Nephron progenitor cell (in vitro differentiated cells): ENCODE data around the gene SEH1L.

ENCODE experiments used
- DNase-seq: peaks from one replicate; pipeline ENCODE4 v3.0.0; 2021
- H3K27ac Mint-ChIP-seq: 2 replicates; pipeline ENCODE4 v1.8.0; 2021; ENCODE audit warnings: mild to moderate bottlenecking, moderate library complexity, mixed read lengths
- H3K27me3 Mint-ChIP-seq: 2 replicates; pipeline ENCODE4 v1.8.0; 2021; ENCODE audit warnings: mild to moderate bottlenecking, low read depth, mixed read lengths; ENCODE audit not compliant: poor library complexity
- H3K36me3 Mint-ChIP-seq: 2 replicates; pipeline ENCODE4 v1.8.0; 2021; ENCODE audit warnings: low read depth, mixed read lengths
- H3K4me1 Mint-ChIP-seq: 2 replicates; pipeline ENCODE4 v1.8.0; 2021; ENCODE audit warnings: mixed read lengths
- H3K4me3 Mint-ChIP-seq: 2 replicates; pipeline ENCODE4 v1.8.0; 2021; ENCODE audit warnings: mild to moderate bottlenecking, moderate library complexity, mixed read lengths
- H3K9me3 Mint-ChIP-seq: 2 replicates; pipeline ENCODE4 v1.8.0; 2021; ENCODE audit warnings: mild to moderate bottlenecking, moderate library complexity, mixed read lengths
- CTCF ChIP-seq: fragments of 200-600 bp; sonication (generic); IDR thresholded peaks from 2 replicates; pipeline ENCODE4 v1.5.0; 2021; ENCODE audit warnings: antibody characterized with exemption

SEH1L gene

GRCh38 chr18:12989397-12990122 is 41.7 kb downstream of the SEH1L start:
- no peak for DNase-seq
- peaks cover 18% of the 10 kb centered on the region for H3K36me3 Mint-ChIP-seq
- H3K27me3 Mint-ChIP-seq, result no peaks in the 10 kb centered on the region
- TF ChIP-seq CTCF, result no peak
- no peaks in the 10 kb centered on the region for H3K9me3 Mint-ChIP-seq
- peak overlapping the region; percentile 96 for H3K27ac Mint-ChIP-seq
- peaks cover 38% of the 10 kb centered on the region for H3K4me1 Mint-ChIP-seq
- peak overlapping the region; percentile 99 for H3K4me3 Mint-ChIP-seq

GRCh38 chr18:12990123-12990475 is 42.3 kb downstream of the SEH1L start:
- no peaks in the 10 kb centered on the region for H3K27me3 Mint-ChIP-seq
- DNase-seq, result no peak
- H3K4me3 Mint-ChIP-seq, result peak overlapping the region; percentile 99
- TF ChIP-seq CTCF, result no peak
- H3K27ac Mint-ChIP-seq, result peak overlapping the region; percentile 96
- peaks cover 38% of the 10 kb centered on the region for H3K4me1 Mint-ChIP-seq
- H3K36me3 Mint-ChIP-seq, result peaks cover 16% of the 10 kb centered on the region
- no peaks in the 10 kb centered on the region for H3K9me3 Mint-ChIP-seq

- DNase-seq, result no peak
- peak overlapping the region; percentile 96 for H3K27ac Mint-ChIP-seq
- no peaks in the 10 kb centered on the region for H3K9me3 Mint-ChIP-seq
- H3K4me1 Mint-ChIP-seq, result peaks cover 38% of the 10 kb centered on the region
- peaks cover 13% of the 10 kb centered on the region for H3K36me3 Mint-ChIP-seq
- H3K27me3 Mint-ChIP-seq, result no peaks in the 10 kb centered on the region
- no peak for TF ChIP-seq CTCF
- peak overlapping the region; percentile 99 for H3K4me3 Mint-ChIP-seq
Measured at GRCh38 chr18:12990641-12990966, 42.8 kb downstream of the SEH1L start.

GRCh38 chr18:12990967-12991820 is 43.4 kb downstream of the SEH1L start, which contains the start of gene CEP192:
Gene CEP192 (plus strand): TSS chr18:12991362. CDS start chr18:12999425, 8,063 bp downstream.
- Mint-ChIP-seq H3K4me3 (peak within 1 kb of the TSS; percentile 99), H3K36me3 (peaks cover 13% of the 10 kb centered on the region), H3K4me1 (peaks cover 38% of the 10 kb centered on the region), H3K27me3 (no peaks in the 10 kb centered on the region), H3K9me3 (no peaks in the 10 kb centered on the region), H3K27ac (peak within 1 kb of the TSS; percentile 99)
- DNase-seq, result peak; percentile 96
- TF ChIP-seq CTCF, result no peak

GRCh38 chr18:12991821-12992179 is 44.0 kb downstream of the SEH1L start:
- no peak for DNase-seq
- H3K27me3 Mint-ChIP-seq, result no peaks in the 10 kb centered on the region
- peak overlapping the region; percentile 99 for H3K4me3 Mint-ChIP-seq
- H3K36me3 Mint-ChIP-seq, result peaks cover 9% of the 10 kb centered on the region
- H3K27ac Mint-ChIP-seq, result peak overlapping the region; percentile 99
- no peak for TF ChIP-seq CTCF
- H3K4me1 Mint-ChIP-seq, result peaks cover 38% of the 10 kb centered on the region
- H3K9me3 Mint-ChIP-seq, result no peaks in the 10 kb centered on the region
